HL-60 (cell line): ENCODE data around the gene CREBBP.

ENCODE experiments used
- DNase-seq, 2 experiments: peaks; one replicate each; pipeline ENCODE4 v3.0.0-alpha.2; 2010 to 2020; ENCODE audit warnings: low read depth in 1 of 2, low spot score in 1 of 2
- H3K27ac ChIP-seq: fragments of 250-450 bp; sonication (Bioruptor Pico); replicated peaks from 2 replicates; pipeline ENCODE4 v1.5.1; 2020; ENCODE audit warnings: mild to moderate bottlenecking, moderate library complexity
- H3K27me3 ChIP-seq: fragments of 250-450 bp; sonication (Bioruptor Pico); 2 replicates; pipeline ENCODE4 v1.5.1; 2021; ENCODE audit warnings: mild to moderate bottlenecking, moderate library complexity; ENCODE audit not compliant: insufficient read depth, poor library complexity, severe bottlenecking
- H3K4me3 ChIP-seq: replicated peaks from 2 replicates; pipeline ENCODE4 v1.5.1; 2011; ENCODE audit warnings: mild to moderate bottlenecking, control low read depth, low read length; ENCODE audit not compliant: insufficient read depth
- GABPA ChIP-seq: IDR thresholded peaks from 2 replicates; pipeline ENCODE4 v1.6.1; 2012; ENCODE audit warnings: low read depth
- POLR2AphosphoS5 ChIP-seq: IDR thresholded peaks from 2 replicates; pipeline ENCODE4 v1.6.1; 2012; ENCODE audit warnings: low read depth
- SPI1 ChIP-seq: IDR thresholded peaks from 2 replicates; pipeline ENCODE4 v1.6.1; 2012; ENCODE audit warnings: low read depth, mild to moderate bottlenecking, borderline replicate concordance
- TF ChIP-seq, protein P1 (sequence below): IDR thresholded peaks from one replicate; pipeline ENCODE4 v1.5.1; 2011; ENCODE audit warnings: low read length, control low read depth, inconsistent platforms; ENCODE audit not compliant: insufficient read depth
- TF ChIP-seq, protein P2 (sequence below): IDR thresholded peaks from 2 replicates; pipeline ENCODE4 v1.6.1; 2012; ENCODE audit warnings: low read depth; ENCODE audit not compliant: insufficient replicate concordance

CREBBP gene

DNA sequence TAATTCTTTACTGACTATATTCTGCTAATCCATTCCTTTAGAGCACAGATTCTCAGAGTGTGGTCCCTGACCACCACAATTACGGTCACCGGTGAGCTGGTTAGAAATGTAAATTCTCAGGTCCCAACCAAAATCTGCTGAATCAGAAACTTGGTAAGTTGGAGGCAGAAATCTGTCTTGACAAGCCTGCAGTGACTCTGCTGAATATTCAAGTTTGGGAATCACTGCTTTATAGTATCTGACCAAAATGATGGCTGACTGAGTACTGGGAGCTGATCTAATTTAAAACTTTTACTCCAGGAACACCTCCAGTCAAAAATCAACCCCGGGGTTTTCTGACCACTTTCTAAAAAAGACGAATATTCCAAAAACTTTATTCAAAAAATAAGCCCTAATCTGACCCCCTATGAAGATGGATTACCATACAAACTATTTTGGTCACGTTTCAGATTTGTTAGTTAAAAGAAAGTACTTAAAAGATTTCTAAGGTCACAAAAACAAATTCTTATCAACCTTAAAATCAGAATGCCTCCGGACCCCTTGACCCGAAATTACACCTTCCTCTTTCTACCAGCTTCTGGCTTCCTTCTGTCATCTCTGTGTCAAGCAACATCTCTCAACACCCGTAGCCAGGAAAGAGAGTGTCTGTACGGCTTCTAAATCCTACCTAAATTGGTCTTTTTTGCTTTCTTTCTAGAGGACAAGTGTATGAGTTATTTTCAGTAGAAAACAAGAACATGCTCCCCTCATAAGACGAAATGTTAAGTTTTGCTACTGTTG, 38.6 kb downstream of the CREBBP start:
- peak in 1 of 2 experiments; percentile 32 for DNase-seq
- Histone ChIP-seq H3K27me3 (no peaks in the 10 kb centered on the region), H3K27ac (no peak overlapping the region), H3K4me3 (no peak overlapping the region)
- TF ChIP-seq, protein P1, sequence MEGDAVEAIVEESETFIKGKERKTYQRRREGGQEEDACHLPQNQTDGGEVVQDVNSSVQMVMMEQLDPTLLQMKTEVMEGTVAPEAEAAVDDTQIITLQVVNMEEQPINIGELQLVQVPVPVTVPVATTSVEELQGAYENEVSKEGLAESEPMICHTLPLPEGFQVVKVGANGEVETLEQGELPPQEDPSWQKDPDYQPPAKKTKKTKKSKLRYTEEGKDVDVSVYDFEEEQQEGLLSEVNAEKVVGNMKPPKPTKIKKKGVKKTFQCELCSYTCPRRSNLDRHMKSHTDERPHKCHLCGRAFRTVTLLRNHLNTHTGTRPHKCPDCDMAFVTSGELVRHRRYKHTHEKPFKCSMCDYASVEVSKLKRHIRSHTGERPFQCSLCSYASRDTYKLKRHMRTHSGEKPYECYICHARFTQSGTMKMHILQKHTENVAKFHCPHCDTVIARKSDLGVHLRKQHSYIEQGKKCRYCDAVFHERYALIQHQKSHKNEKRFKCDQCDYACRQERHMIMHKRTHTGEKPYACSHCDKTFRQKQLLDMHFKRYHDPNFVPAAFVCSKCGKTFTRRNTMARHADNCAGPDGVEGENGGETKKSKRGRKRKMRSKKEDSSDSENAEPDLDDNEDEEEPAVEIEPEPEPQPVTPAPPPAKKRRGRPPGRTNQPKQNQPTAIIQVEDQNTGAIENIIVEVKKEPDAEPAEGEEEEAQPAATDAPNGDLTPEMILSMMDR, result no peak
- TF ChIP-seq POLR2AphosphoS5 (no peak), SPI1 (no peak), GABPA (no peak)
- TF ChIP-seq, protein P2, sequence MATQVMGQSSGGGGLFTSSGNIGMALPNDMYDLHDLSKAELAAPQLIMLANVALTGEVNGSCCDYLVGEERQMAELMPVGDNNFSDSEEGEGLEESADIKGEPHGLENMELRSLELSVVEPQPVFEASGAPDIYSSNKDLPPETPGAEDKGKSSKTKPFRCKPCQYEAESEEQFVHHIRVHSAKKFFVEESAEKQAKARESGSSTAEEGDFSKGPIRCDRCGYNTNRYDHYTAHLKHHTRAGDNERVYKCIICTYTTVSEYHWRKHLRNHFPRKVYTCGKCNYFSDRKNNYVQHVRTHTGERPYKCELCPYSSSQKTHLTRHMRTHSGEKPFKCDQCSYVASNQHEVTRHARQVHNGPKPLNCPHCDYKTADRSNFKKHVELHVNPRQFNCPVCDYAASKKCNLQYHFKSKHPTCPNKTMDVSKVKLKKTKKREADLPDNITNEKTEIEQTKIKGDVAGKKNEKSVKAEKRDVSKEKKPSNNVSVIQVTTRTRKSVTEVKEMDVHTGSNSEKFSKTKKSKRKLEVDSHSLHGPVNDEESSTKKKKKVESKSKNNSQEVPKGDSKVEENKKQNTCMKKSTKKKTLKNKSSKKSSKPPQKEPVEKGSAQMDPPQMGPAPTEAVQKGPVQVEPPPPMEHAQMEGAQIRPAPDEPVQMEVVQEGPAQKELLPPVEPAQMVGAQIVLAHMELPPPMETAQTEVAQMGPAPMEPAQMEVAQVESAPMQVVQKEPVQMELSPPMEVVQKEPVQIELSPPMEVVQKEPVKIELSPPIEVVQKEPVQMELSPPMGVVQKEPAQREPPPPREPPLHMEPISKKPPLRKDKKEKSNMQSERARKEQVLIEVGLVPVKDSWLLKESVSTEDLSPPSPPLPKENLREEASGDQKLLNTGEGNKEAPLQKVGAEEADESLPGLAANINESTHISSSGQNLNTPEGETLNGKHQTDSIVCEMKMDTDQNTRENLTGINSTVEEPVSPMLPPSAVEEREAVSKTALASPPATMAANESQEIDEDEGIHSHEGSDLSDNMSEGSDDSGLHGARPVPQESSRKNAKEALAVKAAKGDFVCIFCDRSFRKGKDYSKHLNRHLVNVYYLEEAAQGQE, result no peak

DNA sequence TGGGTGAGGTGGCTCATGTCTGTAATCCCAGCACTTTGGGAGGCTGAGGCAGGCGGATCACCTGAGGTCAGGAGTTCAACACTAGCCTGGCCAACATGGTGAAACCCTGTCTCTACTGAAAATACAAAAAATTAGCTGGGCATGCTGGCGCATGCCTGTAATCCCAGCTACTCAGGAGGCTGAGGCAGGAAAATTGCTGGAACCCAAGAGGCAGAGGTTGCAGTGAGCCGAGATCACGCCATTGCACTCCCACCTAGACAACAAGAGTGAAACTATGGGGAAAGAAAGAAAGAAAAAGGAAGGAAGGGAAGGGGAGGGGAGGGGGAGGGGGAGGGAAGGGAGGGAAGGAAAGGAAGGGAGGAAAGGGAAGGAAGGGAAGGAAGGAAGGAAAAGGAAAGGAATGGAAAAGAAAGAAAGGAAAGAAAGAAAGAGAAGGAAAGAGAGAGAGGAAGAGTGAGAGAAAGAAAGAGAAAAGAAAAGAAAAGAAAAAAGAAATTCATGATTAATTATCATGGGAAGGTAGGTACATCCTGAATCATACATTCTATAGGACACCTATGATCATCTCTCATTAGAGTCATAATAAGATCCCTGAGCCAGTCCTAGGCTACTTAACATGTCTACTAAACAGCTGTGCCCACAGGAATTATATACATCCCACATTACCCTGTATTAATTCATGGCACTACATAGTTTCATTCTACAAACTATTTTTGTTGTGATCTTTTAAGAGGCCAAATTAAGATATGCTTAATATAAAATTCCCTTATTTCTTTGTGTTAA, 40.9 kb downstream of the CREBBP start:
- Histone ChIP-seq H3K27ac (no peak overlapping the region), H3K27me3 (no peaks in the 10 kb centered on the region), H3K4me3 (no peak overlapping the region)
- DNase-seq, result no peak
- TF ChIP-seq POLR2AphosphoS5, result no peak
- TF ChIP-seq, protein P2, result no peak
- no peak for TF ChIP-seq GABPA
- TF ChIP-seq, protein P1, result no peak
- no peak for TF ChIP-seq SPI1

DNA sequence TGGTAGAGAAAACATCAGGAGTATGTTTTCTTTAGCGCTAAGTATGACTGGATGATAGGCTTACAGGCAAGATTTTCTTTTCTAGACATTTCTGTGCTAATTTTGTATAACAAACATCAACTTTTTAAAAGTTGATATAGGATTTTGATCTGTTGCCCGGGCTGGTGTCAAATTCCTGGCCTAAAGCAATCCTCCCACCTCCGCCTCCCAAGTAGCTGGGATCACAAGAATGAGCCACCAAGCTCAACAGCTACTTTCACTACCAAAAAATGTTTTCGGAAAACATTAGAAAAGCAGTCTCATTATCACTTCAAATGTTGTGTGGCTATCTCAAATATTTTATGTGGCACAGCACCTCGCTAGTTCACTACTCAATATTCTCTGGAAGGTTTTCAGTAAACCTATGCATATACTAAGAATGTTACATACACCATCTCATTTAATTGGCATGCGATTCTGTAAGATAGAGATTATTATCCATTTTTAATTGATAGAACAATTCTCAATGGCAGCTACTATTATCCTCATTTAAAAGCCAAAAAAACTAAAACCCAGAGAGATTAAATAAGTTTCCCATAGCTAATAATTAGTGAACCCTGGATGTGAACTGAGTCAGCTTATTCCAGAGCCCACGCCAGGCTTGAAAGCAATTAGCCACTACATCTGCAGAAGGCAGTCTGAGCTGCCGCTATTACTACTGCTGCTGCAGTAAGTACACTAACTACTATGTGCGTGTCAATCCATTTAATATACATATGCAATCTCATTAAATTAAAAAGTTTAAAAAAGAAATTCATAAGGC, 41.7 kb downstream of the CREBBP start:
- DNase-seq, result no peak
- TF ChIP-seq, protein P1, result no peak
- TF ChIP-seq SPI1 (no peak), POLR2AphosphoS5 (no peak), GABPA (no peak)
- TF ChIP-seq, protein P2, result no peak
- Histone ChIP-seq H3K27ac (no peak overlapping the region), H3K27me3 (no peaks in the 10 kb centered on the region), H3K4me3 (no peak overlapping the region)
